Stimulated activated CD8-positive, alpha-beta memory T cell treated with anti-CD3 and anti-CD28 coated beads, Interleukin-2, amount 100 ng/mL, for 48 hours (primary cell): ENCODE measurements around the gene CELSR1.

Experiments
- DNase-seq, 2 donors: peaks; one replicate each; pipeline ENCODE4 v3.0.0-alpha.2; 2020; ENCODE audit warnings: low read depth in 2 of 2

The CELSR1 gene

DNA sequence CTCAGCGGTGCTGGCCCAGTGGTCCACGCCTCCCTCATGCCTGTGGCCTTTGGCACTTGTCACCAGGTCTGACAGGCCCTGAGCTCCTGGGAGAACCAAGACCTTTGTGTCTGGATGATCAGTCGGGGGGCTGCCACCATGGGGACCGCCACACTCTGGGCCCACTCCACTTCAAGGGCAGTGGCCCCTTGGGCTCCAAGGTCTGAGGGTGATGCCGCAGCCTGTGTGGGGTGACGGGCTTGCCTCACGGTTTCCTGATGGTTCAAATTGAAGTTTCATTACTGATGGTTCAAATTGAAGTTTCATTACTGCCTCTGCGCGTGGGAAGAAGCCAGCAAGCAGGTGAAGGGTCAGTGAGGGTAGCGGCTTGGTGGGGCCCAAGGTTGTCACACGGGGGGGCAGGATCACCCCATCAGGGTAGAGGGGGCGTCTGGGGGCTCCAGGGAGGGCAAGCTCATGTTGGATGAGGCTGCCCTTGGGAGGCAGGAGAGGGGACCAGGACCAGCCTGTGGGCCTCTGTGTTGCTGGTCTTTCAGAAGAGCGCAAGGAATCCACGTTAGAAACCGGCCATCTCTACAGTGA, 174.4 kb downstream of the CELSR1 start:
- no peak for DNase-seq

DNA sequence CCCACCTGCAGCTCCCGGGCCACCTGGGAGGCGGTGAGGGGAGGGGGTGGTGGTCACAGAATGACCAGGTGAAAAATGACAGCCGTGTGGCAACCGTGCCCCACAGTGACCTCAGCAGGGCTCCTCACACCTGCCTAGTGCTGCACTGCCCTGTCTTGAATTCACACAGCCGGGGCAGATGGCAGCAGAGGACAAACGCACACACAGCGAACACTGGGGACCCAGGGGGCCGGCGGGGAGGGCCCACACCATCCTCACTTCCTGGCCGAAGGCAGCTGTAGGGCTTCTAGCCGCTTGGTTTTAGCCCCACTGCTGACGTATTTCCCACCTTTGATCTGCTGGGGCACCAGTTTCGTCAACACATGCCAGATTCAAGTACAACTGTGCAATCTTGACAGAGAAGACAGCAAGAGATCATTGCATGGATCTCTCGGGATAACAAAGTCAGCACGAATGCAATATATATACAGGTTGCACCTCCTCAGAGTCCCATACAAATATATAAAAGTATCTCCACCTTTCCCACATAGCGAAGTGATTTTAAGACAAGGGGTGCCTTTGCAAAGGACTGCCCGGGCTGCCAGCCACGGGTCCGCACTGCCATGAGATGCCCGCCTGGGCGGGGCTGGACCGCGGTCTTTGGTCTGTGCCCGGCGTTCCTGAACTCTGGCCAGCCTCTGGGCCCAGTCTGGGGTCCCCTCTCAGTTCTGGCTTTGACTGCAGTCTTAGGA, 175.1 kb downstream of the CELSR1 start:
- no peak for DNase-seq

DNA sequence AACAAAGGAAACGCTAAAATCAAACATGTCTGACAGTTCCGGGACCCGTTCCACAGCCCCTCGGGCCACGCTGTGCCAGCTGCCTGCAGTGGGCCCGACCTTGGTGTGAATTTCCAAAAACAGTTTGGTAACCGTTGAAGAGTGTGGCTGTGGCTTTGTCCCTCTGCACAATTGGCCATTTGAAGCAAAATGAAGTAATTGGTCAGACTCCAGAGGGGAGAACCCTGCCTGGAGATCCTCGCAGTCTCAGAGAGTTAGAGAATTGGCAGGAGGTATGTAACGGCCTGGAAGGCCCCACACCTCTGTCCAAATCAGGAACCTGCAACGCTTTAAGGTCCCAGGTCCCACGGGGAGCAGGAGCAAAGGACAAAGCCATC, 175.6 kb downstream of the CELSR1 start:
- DNase-seq: no peak

DNA sequence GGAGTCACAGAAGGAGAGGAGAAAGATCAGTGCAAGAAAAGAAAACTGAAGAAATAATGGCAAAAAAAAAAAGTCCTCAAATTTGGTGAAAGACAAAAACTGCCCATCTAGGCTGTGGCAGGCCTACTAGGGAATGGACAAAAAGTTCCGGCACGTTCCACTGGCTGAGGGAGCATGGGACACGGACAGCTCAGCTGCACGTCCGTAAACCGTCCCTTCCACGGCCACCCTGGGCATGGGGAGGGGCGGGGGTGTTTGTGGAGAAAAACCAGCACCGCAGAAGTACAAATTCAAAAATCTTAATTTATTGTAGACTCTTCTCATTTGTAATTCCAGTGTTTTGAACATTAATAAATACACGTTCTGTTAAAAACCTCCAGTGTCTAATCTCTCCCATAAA, 176.5 kb downstream of the CELSR1 start:
- DNase-seq: no peak

DNA sequence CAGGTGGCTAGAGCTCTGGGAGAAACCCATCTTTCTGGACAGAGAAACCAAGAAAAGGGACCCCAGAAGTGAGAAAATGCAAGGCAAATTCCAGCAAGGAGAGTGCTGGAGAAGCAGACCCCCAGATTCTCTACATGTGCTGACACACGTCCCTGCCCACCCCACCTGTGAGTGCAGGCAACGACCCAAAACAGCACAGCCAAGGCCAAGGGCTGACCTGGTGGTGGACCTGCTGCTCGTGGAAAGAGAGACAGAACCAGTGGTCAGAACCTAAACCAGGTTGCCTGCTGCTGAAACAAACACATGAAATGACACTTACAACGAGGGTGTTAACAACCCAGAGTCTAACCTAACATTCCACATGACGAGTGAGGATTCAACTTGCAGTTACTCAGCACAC, 177.3 kb downstream of the CELSR1 start:
- no peak for DNase-seq

DNA sequence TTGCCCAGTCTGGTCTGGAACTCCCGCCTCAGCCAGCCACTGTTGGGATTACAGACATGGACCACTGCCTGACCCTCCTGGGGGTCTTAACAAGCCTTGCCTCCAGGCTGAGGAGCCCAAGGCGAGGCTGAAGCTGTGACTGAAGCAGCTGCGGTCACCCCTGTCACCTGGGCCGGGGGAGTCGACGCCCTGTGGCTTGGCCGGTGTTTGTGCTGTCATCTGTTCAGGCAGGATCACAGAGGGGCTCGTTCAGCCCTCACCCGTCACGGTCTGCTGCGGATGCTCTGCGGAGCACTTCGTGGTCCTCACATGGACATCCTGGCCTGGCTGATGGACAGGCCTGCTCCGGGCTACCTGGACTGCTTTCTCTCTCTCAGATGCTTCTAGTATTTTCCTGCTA, 178.1 kb downstream of the CELSR1 start:
- no peak for DNase-seq

DNA sequence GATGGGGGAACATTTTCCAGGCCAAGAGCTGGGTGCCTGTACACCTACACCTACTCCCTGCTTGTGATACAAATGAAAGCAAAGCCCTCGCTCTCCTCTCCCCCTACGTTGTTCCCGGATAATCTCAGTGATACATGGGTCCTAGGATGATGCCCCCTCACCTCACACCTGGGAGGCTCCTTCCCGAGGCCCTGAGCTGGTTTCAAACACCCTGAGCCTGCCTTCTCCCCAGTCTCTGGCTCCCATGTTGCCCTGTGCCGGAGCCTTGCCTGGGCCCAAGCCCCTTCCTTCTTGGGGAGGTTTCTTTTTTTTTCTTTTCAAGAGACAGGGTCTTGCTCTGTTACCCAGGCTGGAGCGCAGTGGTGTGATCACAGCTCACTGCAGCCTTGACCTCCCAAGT, 178.7 kb downstream of the CELSR1 start:
- DNase-seq: no peak

DNA sequence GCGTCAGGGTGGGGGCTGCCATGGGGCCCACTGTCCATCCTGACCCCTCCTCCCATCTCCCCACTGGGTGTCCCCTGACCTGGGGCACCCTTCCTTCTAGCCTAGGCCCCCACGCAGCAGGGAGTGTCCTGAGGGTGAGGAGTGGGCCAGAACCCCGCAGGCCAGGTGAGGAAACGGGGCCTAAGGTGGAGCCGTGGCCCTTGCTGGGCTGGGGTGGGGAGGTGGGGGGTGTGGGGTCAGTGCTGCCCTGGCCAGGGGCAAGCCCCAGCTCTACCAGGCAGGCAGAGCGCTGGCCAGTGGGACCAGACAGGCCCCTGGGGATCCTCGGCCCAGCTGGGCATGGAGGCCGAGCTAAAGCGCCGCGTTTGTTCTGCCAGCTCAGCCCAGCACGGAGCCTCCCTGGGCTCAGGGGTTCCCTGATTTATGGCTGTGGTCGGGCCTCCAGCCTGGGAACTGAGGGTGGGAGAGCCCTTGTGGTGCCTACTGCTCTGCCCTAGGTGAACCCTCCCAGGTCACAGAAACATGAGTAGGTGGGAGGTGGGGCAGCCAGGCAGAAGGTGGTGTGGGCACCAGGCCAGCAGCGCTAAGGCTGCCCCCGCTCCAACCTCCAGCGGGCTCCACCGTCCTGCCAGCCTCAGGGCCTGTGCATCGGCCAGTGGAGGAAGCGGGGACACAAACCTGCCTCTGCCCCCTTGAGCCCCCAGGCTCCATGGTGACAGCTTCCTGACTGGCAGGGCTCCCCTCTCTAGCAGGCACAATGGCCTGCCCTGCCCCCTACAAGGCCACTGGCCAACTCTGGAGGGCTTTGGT, 179.5 kb downstream of the CELSR1 start:
- no peak for DNase-seq

DNA sequence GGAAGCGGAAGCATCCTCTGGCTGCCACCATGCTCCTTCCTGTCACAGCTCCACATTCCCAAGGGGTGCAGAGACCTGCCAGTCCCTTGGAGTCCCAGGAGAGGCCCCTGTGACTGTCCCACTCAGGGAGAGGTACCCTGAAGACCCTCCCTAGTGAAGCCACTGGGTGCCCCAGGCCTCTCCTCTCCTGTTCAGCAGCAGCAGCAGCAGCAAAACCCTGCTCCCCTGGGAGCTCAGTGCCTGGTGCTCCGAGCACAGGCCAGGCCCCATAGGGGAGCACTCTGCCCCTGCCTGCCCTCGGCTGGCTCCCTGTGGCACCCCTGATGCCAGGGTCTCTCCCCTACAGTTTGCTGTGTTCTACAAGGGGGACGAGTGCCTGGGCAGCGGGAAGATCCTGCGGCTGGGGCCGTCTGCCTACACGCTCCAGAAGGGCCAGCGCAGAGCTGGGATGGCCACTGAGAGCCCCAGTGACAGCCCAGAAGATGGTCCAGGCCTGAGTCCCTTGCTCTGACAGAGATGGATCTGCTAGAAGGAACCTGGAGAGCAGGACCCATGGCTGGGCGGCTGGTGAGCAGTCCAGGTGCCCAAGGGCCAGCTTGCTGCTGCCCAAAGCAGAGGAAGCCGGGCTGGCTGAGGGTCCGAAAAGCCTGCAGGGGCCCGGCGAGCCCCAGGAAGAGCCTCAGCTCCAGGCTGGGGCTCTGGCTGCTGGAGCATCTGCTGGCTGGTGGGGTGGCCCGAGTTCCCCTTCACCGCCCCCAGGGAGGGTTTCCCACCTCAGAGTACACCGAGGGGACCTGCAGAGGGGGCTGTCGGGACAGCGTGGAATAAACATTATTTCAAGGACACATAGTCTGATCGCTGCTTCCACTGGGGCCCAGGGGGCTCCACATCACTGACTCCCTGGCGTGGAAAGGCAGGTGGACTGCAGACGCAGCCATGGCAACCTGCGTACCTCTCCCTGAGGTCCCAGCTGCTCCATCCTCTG, 180.6 kb downstream of the CELSR1 start:
- no peak for DNase-seq

DNA sequence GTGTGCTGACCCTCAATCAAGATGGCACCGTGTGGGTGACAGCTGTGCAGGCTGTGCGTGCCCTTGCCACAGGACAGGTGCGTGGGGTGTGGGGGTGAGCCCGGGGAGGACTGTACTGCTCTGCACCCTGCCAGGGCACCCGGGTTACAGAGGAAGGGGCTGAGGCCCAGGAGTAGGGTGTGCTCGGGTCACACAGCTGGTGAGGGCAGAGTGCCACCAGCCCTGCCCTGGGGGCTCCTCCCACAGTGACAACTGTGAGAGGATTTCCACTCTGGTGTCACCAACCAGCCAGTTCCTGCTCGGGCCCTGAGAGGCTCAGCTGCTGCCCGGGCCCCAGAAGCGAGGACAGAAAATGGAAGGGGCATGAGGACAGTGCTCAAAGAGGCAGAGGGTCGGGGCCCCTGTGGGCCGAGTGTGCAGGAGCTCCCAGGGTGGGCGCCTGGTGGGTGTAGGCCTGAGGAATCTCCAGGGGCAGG, 181.4 kb downstream of the CELSR1 start:
- DNase-seq: no peak

DNA sequence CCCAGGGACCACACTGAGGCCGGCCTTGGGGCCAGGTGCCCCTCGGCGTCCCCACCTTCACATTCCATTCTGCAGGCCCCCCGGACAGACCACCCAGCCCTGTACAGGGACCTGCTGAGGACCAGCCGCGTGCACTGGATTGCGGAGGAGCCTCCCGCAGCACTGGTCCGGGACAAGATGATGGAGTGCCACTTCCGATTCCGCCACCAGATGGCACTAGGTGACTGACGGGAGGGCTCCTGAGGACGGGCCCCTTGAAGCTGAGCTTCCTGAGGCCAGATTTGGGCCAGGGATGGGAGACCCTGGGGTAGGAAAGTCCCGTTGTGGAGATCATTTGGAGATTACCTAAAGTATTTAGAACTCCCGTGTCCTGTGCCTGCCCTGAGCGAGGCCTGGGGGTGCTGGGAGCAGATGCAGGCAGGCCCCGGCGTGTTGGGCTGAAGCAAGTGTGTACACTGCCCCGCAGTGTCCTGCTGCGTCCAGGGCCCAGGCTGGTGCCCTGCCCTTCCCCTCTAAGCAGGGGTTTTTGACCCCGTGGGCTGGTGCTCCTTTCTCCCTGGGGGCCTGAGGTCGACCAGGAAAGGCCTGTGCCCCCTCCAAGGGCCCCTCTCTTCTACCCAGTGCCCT, 181.9 kb downstream of the CELSR1 start:
- DNase-seq: peak; percentile 45 to 55

DNA sequence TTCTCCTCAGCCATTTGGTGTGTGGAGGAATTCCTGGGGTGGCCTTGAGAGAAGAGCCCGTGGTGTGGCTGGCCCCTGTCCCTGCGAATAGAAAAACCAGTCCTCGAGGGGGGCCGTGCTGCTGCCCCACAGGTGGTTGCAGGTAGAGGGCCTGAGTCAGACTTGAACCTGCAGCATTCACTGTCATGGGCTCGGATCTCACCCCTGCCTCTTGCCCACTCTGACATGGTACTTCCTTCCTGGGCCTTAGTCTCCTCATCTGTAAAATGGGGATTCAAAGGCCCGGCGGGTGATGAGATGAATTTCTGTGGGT, 182.5 kb downstream of the CELSR1 start:
- no peak for DNase-seq

DNA sequence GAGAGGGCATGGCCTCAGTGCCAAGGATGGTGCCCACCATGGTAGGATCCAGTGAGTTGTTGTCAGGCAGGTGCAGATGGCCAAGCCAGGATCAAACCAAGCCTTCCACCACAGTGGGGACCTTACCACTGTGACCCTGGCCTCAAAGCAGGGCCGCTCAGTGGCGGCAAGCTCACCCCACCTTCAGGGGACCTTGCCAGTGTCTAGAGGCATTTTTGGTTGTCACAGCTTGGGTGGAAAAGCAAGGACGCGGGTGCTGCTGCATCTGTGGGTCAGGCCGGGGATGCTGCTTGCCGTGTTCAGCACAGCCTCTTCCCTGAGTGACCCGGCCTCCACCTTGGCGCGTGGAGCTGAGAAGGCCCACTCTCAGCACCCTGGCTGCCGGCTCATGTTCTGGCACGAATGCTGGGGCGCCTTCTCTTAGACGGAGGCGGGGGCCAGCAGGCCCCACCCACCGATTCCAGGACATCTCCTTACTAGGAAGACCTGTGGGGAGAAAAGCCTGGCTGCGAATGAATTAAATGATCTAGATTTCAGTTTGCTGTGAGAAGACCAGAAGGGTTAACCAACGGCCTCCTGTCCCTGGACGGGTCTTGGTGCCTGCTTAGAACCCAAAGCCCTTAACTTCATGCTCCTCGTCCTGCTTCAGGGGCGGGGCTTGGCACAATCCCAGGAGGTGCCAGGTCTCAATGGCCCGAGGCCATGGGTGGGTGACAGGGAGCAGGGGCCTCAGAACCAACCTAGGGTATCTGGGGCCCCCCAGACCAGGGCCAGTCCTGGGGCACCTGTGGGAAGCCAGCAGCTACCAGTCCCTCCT, 183.0 kb downstream of the CELSR1 start:
- no peak for DNase-seq

DNA sequence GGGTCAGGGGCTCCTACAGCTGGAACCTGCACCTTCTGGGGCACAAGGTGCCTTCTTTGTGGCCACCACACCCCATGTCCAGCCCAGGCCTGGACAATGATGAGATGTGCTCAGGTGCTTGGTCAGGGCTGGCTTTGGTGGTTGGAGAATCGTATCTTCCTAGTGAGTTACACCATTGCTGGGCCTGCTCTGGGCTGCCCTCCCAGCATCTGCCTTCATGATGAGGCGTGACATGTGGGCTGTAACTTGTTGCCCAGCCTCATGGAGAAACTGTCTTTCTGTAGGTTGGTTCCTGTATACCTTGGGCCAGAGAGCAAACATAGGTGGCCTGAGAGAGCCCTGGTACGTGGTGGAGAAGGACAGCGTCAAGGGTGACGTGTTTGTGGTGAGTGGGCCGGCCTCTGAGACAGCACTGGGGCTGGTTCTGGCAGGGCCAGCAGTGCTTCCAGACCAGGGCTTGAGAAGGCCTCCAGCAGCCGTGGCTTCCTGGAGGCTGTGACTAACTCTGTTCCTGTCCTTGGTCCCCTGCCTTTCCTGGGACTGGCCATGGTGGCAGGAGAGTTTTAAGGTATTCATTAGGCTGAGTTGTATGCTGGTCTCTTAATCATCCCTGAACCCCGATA, 183.8 kb downstream of the CELSR1 start:
- no peak for DNase-seq

DNA sequence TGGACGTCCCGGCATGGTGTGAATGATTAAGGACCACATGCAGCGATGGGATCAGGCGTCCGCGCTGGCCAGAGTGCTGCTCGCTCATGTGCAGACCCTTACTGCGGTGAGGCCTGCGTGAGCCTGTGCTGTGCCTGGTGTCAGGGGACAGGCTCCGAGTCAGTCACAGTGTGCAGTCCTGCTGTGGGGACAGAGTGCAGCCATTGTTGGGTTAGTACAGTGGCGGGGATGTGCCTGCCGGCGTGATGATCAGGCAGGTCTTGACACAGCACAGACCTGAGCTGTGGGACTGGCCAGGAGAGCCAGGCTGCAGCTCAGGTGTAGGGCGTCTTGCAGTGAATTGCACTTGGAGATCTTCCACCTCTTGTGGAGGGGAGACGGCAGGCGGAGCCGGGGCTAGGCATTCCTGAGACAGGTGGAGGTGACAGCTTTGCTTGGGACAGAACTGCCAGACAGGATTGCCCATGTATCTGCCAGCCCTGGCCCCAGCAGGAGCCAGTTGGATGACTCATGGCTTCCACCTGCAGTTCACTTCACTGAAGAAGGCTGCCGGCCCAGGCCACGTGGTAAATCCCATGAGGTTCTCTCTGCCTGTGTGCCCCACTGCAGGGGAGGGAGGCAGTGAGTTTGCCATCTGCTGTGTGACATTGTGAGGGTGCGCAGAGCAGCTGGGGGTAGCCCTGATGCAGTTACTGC, 184.6 kb downstream of the CELSR1 start:
- DNase-seq: no peak

DNA sequence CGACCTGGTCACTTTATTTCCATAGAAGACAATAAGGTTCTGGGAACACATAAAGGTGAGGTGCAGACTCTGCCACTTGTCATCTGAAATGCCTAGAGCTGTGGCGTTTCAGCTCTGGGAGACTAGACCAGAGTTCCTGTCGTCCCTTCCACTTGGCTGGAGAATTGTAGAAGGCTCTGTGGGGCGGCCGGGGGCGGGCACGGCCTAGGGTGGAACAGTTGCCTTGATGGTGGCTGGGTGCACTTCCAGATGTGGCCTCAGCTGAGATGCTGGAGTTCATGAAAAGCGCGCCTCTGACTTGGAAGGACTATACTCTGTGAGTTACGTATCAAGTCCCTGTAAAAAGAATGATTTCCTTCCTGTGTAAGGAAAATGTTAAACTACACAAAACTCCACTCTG, 185.1 kb downstream of the CELSR1 start:
- no peak for DNase-seq

DNA sequence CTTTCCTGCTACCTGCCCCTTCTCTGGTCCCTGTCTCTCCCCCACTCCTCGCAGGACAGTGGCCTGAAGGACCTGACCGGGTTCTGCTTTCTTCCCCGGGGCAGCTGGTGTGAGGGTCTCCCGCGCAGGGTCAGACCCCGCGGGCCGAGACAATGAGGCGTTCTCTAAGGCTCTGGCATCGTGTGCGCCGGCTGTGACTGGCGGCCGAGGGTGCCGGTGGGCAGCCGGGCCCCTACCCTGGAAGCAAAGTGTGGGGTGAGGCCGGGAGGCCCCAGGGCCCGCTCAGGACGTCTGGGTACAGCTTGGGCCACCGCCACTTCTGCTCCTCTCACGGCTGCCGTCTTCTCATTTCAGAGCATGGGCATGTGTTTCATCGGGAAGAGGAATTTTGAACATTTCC, 185.7 kb downstream of the CELSR1 start:
- no peak for DNase-seq

DNA sequence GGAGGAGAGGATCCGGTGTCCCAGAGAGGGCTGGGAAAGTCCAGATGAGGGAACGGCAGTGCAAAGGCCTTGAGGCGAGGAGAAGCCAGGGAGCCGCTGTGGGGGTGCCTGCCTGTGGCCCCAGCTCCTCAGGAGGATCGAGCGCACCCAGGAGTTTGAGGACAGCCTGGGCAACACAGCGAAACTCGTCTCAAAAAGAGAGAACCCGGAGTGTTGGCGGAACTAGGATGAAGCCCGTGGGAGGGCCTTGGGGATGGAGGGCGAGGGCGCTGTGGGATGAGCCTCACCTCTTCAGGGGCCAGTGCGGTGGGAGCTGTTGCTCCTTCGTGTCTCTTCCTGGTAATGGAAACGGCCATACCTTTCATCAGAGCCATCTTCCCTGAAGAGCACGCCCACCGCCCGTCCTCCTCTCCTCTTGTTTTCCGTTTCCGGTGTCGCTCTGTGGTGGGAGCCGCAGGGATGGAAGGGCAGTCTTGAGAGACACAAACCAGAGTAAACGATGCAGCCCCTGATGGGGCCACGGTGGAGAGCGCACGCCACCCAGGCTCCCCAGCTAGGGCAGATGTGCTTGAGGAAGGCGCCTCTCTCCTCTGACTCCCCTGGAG, 186.2 kb downstream of the CELSR1 start:
- no peak for DNase-seq

DNA sequence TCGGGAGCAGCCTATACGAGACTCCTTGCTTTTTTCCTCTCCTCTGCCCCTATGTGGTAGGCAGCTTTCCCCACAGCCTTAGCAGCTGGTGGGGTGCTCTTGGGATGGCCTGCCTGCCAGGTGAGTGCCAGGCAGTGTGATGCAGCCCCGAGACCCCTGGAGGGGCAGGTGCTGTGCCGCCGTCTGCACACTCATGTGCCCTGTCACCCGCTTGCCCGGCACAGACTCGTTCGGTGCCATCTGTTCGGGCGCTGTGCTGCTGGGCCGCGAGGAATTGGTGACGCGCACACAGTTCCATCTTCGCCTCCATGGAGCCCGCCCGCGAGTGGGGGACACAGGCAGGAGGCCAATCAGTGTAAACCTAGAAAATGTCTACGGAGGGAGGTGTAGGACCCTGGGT, 186.8 kb downstream of the CELSR1 start:
- no peak for DNase-seq
